IMR-90 (cell line): ENCODE results near the gene KLF13. TPM values are rescaled to one million over a fixed set of nuclear protein-coding genes. Genes with fewer than 3 reads are reported as not detected.
A peak's percentile ranks its signal among the peaks of the same experiment; 100 is the strongest.

Experiments
- ATAC-seq: fragments of 200-7000 bp; cut with Tn5 transposase; 2 replicates; pipeline ENCODE4 v1.9.1; 2020; ENCODE audit warnings: low read depth, mild to moderate bottlenecking, moderate library complexity
- BruUV-seq: library from RNA; stranded (reverse); fragments of 400-500 nt; replicated peaks from 2 replicates; lab custom pipeline; 2021; lab: Mats Ljungman, UMichigan
- CTCF ChIA-PET: fragments of 300-600 bp; formaldehyde crosslinking; extraction: SDS; loops from one replicate; lab custom pipeline; 2021; ENCODE audit warnings: antibody characterized with exemption; lab: Yijun Ruan, JAX
- POLR2A ChIA-PET: fragments of 300-600 bp; sonication (Branson Sonifier 250); formaldehyde crosslinking; loops from one replicate; lab custom pipeline; 2022; ENCODE audit warnings: antibody characterized with exemption; ENCODE audit not compliant: unreplicated experiment; lab: Charles Lee
- DNase-seq: peaks from one replicate; pipeline ENCODE4 v3.0.0; 2013
- H2AFZ ChIP-seq: replicated peaks from 2 replicates; pipeline ENCODE3; 2013; ENCODE audit warnings: low read length, mild to moderate bottlenecking; ENCODE audit not compliant: poor library complexity
- H2AK5ac ChIP-seq: 2 replicates; pipeline ENCODE4 v1.6.1; 2013; ENCODE audit warnings: low read depth, low read length, inconsistent platforms
- H2AK9ac ChIP-seq: replicated peaks from 2 replicates; pipeline ENCODE3; 2013; ENCODE audit warnings: mild to moderate bottlenecking, low read depth, low read length, moderate library complexity; ENCODE audit not compliant: poor library complexity
- H2BK120ac ChIP-seq: 2 replicates; pipeline ENCODE4 v1.6.1; 2013; ENCODE audit warnings: low read depth, low read length, inconsistent platforms
- H2BK15ac ChIP-seq: 3 replicates; pipeline ENCODE4 v1.6.1; 2013; ENCODE audit warnings: low read depth, low read length, inconsistent platforms
- H2BK20ac ChIP-seq: 2 replicates; pipeline ENCODE4 v1.6.1; 2013; ENCODE audit warnings: low read depth, mild to moderate bottlenecking, inconsistent platforms, low read length, moderate library complexity
- H2BK5ac ChIP-seq: 2 replicates; pipeline ENCODE4 v1.6.1; 2013; ENCODE audit warnings: mild to moderate bottlenecking, low read depth, low read length, inconsistent platforms; ENCODE audit not compliant: poor library complexity, severe bottlenecking
- H3K14ac ChIP-seq: replicated peaks from 2 replicates; pipeline ENCODE4 v1.6.1; 2013; ENCODE audit warnings: low read depth, low read length, inconsistent platforms
- H3K18ac ChIP-seq: 2 replicates; pipeline ENCODE4 v1.6.1; 2013; ENCODE audit warnings: low read depth, low read length, control low read depth
- H3K23ac ChIP-seq: 2 replicates; pipeline ENCODE4 v1.6.1; 2013; ENCODE audit warnings: low read depth, low read length, inconsistent platforms
- H3K27ac ChIP-seq: 2 replicates; pipeline ENCODE4 v1.5.1; 2013; ENCODE audit warnings: mild to moderate bottlenecking, control low read depth, low read length; ENCODE audit not compliant: insufficient read depth
- H3K27me3 ChIP-seq: 2 replicates; pipeline ENCODE4 v1.6.1; 2013; ENCODE audit warnings: low read length; ENCODE audit not compliant: control insufficient read depth, insufficient read depth
- H3K36me3 ChIP-seq: 2 replicates; pipeline ENCODE4 v1.6.1; 2013; ENCODE audit warnings: low read length, mixed read lengths; ENCODE audit not compliant: control insufficient read depth, insufficient read depth
- H3K4ac ChIP-seq: 2 replicates; pipeline ENCODE4 v1.6.1; 2013; ENCODE audit warnings: low read depth, low read length, inconsistent platforms
- H3K4me1 ChIP-seq: 2 replicates; pipeline ENCODE4 v1.6.1; 2013; ENCODE audit warnings: low read length, mixed read lengths; ENCODE audit not compliant: control insufficient read depth, insufficient read depth
- H3K4me2 ChIP-seq: 2 replicates; pipeline ENCODE4 v1.6.1; 2013; ENCODE audit warnings: low read depth, mild to moderate bottlenecking, control low read depth, low read length, moderate library complexity
- H3K4me3 ChIP-seq: 2 replicates; pipeline ENCODE4 v1.5.1; 2013; ENCODE audit warnings: low read depth, mild to moderate bottlenecking, control low read depth, low read length, moderate library complexity; ENCODE audit not compliant: insufficient read depth
- H3K56ac ChIP-seq: 2 replicates; pipeline ENCODE4 v1.6.1; 2013; ENCODE audit warnings: low read length, inconsistent platforms; ENCODE audit not compliant: insufficient read depth; ENCODE audit errors: extremely low read depth
- H3K79me1 ChIP-seq, 2 experiments: 2 replicates each; pipeline ENCODE4 v1.6.1; 2013; ENCODE audit warnings: low read length in 2 of 2, inconsistent platforms in 1 of 2, low read depth in 1 of 2
- H3K9ac ChIP-seq: 2 replicates; pipeline ENCODE4 v1.6.1; 2013; ENCODE audit warnings: low read depth, low read length, control low read depth
- H3K9me1 ChIP-seq: 2 replicates; pipeline ENCODE4 v1.6.1; 2013; ENCODE audit warnings: low read length, inconsistent platforms; ENCODE audit not compliant: insufficient read depth
- H3K9me3 ChIP-seq: 2 replicates; pipeline ENCODE4 v1.6.1; 2013; ENCODE audit warnings: low read length; ENCODE audit not compliant: control insufficient read depth, insufficient read depth
- H4K20me1 ChIP-seq: 2 replicates; pipeline ENCODE4 v1.6.1; 2013; ENCODE audit warnings: low read length, inconsistent platforms; ENCODE audit not compliant: insufficient read depth
- H4K5ac ChIP-seq: 2 replicates; pipeline ENCODE4 v1.6.1; 2013; ENCODE audit warnings: mild to moderate bottlenecking, low read depth, low read length, control low read depth
- H4K8ac ChIP-seq, 2 experiments: 2 replicates each; pipeline ENCODE4 v1.6.1; 2013; ENCODE audit warnings: low read depth in 2 of 2, low read length in 2 of 2, control low read depth in 1 of 2, inconsistent platforms in 1 of 2
- H4K91ac ChIP-seq: 2 replicates; pipeline ENCODE4 v1.6.1; 2013; ENCODE audit warnings: low read depth, low read length, inconsistent platforms; ENCODE audit not compliant: insufficient read depth
- BHLHE40 ChIP-seq: fragments of 150-350 bp; IDR thresholded peaks from 2 replicates; pipeline ENCODE4 v1.6.1; 2016; ENCODE audit warnings: mild to moderate bottlenecking, low read depth, low read length
- CEBPB ChIP-seq: IDR thresholded peaks from 2 replicates; pipeline ENCODE4 v1.6.1; 2012; ENCODE audit warnings: low read depth, low read length, improper control_type of control experiment
- CHD1 ChIP-seq: IDR thresholded peaks from 2 replicates; pipeline ENCODE4 v1.6.1; 2012; ENCODE audit warnings: low read depth, low read length, improper control_type of control experiment
- FOS ChIP-seq: fragments of 150-350 bp; IDR thresholded peaks from 2 replicates; pipeline ENCODE4 v1.6.1; 2016; ENCODE audit warnings: low read depth, low read length
- MAFK ChIP-seq: IDR thresholded peaks from 2 replicates; pipeline ENCODE4 v1.6.1; 2012; ENCODE audit warnings: low read depth, low read length, improper control_type of control experiment
- MAZ ChIP-seq: IDR thresholded peaks from 2 replicates; pipeline ENCODE4 v1.6.1; 2012; ENCODE audit warnings: low read depth, mild to moderate bottlenecking, low read length, improper control_type of control experiment, moderate library complexity, borderline replicate concordance
- MXI1 ChIP-seq: IDR thresholded peaks from 2 replicates; pipeline ENCODE4 v1.6.1; 2012; ENCODE audit warnings: low read depth, mild to moderate bottlenecking, low read length, moderate library complexity, borderline replicate concordance
- NFE2L2 ChIP-seq: fragments of 150-350 bp; IDR thresholded peaks from 2 replicates; pipeline ENCODE4 v1.6.1; 2016; ENCODE audit warnings: low read depth, mild to moderate bottlenecking, low read length
- POLR2A ChIP-seq: IDR thresholded peaks from 2 replicates; pipeline ENCODE4 v1.6.1; 2012; ENCODE audit warnings: mild to moderate bottlenecking, low read depth, low read length
- RAD21 ChIP-seq: IDR thresholded peaks from 2 replicates; pipeline ENCODE4 v1.6.1; 2012; ENCODE audit warnings: low read length, improper control_type of control experiment
- RCOR1 ChIP-seq: IDR thresholded peaks from 2 replicates; pipeline ENCODE4 v1.6.1; 2012; ENCODE audit warnings: mild to moderate bottlenecking, low read length, improper control_type of control experiment; ENCODE audit not compliant: insufficient replicate concordance
- RFX5 ChIP-seq: IDR thresholded peaks from 2 replicates; pipeline ENCODE4 v1.8.0; 2012; ENCODE audit warnings: low read depth, mild to moderate bottlenecking, low read length, moderate library complexity
- SMC3 ChIP-seq: fragments of 150-350 bp; IDR thresholded peaks from 2 replicates; pipeline ENCODE4 v1.6.1; 2016; ENCODE audit warnings: low read depth, mild to moderate bottlenecking, antibody characterized with exemption, low read length, moderate library complexity
- WGBS, 2 experiments: methylation state at CpG; one replicate each; pipeline versions ENCODE4 v1.1.5 to v1.1.7; 2013; ENCODE audit warnings: missing lambda C conversion rate in 2 of 2; ENCODE audit not compliant: insufficient read length in 1 of 2; ENCODE audit errors: extremely low coverage in 2 of 2; 5-methylcytosine and 5-hydroxymethylcytosine counted together
- dilution Hi-C: fragments of 300-500 bp; cut with HindIII; formaldehyde crosslinking; loops from one replicate; pipeline ENCODE4 v1.14.3; 2018; ENCODE audit warnings: low sequenced_read_pairs; ENCODE audit not compliant: unreplicated experiment
- in situ Hi-C: fragments of 300-500 bp; cut with MboI; formaldehyde crosslinking; loops from 3 replicates; pipeline ENCODE4 v1.14.3; 2019; ENCODE audit warnings: low sequenced_read_pairs, inconsistent platforms, mixed read lengths
- intact Hi-C: fragments of 100-400 bp; cut with micrococcal nuclease; formaldehyde crosslinking; loops from 2 replicates; pipeline ENCODE4 v1.10.0; 2022
- polyA plus RNA-seq, 3 experiments: library from polyadenylated mRNA; depleted of rRNA; stranded (reverse); fragments of >200 nt; gene quantifications; 2 replicates each; pipeline ENCODE4 v1.2.3, GENCODE V29; 2012; ENCODE audit warnings: low replicate concordance in 1 of 3
- total RNA-seq: library from RNA; depleted of rRNA; stranded (reverse); fragments of >200 nt; gene quantifications from 2 replicates; pipeline ENCODE4 v1.2.3, GENCODE V29; 2012
- TF ChIP-seq, protein P1 (sequence below): fragments of 150-350 bp; IDR thresholded peaks from 2 replicates; pipeline ENCODE4 v1.6.1; 2017; ENCODE audit warnings: mild to moderate bottlenecking, antibody characterized with exemption, low read length, low read depth
- TF ChIP-seq, protein P2 (sequence below): fragments of 150-350 bp; IDR thresholded peaks from 2 replicates; pipeline ENCODE4 v1.6.1; 2016; ENCODE audit warnings: low read depth, mild to moderate bottlenecking, low read length, moderate library complexity, borderline replicate concordance
- TF ChIP-seq, protein P3 (sequence below): conservative IDR thresholded peaks from 2 replicates; pipeline ENCODE4 v1.5.1; 2012; ENCODE audit warnings: mild to moderate bottlenecking, low read depth, low read length, improper control_type of control experiment

The KLF13 gene
- total and polyA plus RNA-seq, 2 of the 4 experiments (the other 2 are of a cell fraction), result 9.5 to 10.6 TPM

DNA sequence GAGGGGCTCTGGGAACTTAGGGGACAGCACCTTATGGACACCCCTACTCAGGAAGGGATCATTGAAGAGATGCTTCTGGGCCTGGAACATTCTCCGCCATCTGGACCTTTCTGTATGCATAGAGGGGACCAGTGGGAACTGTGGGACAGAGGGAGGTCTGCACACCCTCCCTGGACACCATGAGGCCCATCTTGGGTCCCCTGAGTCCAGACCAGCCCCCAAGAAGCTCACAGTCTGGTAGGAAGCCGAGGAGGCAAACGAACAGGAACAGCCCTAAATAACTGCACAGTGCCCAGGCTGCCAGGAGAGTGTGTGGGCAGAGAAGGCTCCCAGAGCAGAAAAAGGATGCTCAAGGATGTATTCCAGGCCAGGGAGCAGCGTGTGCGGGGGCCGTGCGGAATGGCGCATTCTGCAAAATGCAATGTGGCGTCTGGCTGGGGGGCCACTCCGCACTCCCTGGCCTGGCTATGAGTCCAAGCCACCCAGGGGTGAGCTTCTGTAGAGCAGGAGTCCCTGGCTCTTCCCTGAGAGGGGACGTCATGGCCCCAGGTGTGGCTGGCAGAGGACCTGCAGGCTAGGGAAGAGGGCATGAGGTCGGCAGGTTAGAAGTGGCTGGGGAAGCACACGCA is 24.5 kb upstream of the KLF13 start:
- BruUV-seq, result no TSS peak
- in situ Hi-C loops, result no loop called here
- H3K18ac ChIP-seq, result no peak overlapping the region
- no peaks in the 10 kb centered on the region for H4K20me1 ChIP-seq
- no peak overlapping the region for H3K4me2 ChIP-seq
- H3K4me1 ChIP-seq, result no peaks in the 10 kb centered on the region
- no peak for ATAC-seq
- H4K8ac ChIP-seq, result no peak overlapping the region
- no peak overlapping the region for H2AFZ ChIP-seq
- H3K27me3 ChIP-seq, result peaks cover 23% of the 10 kb centered on the region; the same call in 1 of the 2 replicates
- H3K23ac ChIP-seq, result no peak overlapping the region
- dilution Hi-C loops, result no loop called here
- ChIA-PET POLR2A (no interaction called here), CTCF (no interaction called here)
- H3K9ac ChIP-seq, result no peak overlapping the region
- no peak overlapping the region for H3K27ac ChIP-seq
- no peak overlapping the region for H2BK20ac ChIP-seq
- no peak overlapping the region for H3K4me3 ChIP-seq
- H3K4ac ChIP-seq, result no peak overlapping the region
- H2BK5ac ChIP-seq, result no peak overlapping the region
- H2AK9ac ChIP-seq, result peak overlapping the region; percentile 37
- H2BK15ac ChIP-seq, result no peak overlapping the region
- 62% methylated on average over 5 of the region's 13 CpGs; no CpG with 5 or more reads in 1 of the 2 experiments for WGBS, 2 experiments
- no peak overlapping the region for H3K14ac ChIP-seq
- H3K56ac ChIP-seq, result no peak overlapping the region
- H2AK5ac ChIP-seq, result no peak overlapping the region
- no peaks in the 10 kb centered on the region for H3K79me1 ChIP-seq
- intact Hi-C loops, result no loop called here
- no peak overlapping the region for H4K91ac ChIP-seq
- H3K36me3 ChIP-seq, result no peaks in the 10 kb centered on the region
- H3K9me3 ChIP-seq, result no peaks in the 10 kb centered on the region
- H2BK120ac ChIP-seq, result no peak overlapping the region
- H4K5ac ChIP-seq, result no peak overlapping the region
- H3K9me1 ChIP-seq, result no peaks in the 10 kb centered on the region
- TF ChIP-seq, protein P1, sequence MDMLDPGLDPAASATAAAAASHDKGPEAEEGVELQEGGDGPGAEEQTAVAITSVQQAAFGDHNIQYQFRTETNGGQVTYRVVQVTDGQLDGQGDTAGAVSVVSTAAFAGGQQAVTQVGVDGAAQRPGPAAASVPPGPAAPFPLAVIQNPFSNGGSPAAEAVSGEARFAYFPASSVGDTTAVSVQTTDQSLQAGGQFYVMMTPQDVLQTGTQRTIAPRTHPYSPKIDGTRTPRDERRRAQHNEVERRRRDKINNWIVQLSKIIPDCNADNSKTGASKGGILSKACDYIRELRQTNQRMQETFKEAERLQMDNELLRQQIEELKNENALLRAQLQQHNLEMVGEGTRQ, result no peak
- TF ChIP-seq RAD21 (no peak), CEBPB (no peak), MAZ (no peak), NFE2L2 (no peak), SMC3 (no peak), MXI1 (no peak), MAFK (no peak), CHD1 (no peak), BHLHE40 (no peak), FOS (no peak), POLR2A (no peak), RCOR1 (no peak), RFX5 (no peak)
- TF ChIP-seq, protein P2, sequence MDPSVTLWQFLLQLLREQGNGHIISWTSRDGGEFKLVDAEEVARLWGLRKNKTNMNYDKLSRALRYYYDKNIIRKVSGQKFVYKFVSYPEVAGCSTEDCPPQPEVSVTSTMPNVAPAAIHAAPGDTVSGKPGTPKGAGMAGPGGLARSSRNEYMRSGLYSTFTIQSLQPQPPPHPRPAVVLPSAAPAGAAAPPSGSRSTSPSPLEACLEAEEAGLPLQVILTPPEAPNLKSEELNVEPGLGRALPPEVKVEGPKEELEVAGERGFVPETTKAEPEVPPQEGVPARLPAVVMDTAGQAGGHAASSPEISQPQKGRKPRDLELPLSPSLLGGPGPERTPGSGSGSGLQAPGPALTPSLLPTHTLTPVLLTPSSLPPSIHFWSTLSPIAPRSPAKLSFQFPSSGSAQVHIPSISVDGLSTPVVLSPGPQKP, result no peak
- TF ChIP-seq, protein P3, sequence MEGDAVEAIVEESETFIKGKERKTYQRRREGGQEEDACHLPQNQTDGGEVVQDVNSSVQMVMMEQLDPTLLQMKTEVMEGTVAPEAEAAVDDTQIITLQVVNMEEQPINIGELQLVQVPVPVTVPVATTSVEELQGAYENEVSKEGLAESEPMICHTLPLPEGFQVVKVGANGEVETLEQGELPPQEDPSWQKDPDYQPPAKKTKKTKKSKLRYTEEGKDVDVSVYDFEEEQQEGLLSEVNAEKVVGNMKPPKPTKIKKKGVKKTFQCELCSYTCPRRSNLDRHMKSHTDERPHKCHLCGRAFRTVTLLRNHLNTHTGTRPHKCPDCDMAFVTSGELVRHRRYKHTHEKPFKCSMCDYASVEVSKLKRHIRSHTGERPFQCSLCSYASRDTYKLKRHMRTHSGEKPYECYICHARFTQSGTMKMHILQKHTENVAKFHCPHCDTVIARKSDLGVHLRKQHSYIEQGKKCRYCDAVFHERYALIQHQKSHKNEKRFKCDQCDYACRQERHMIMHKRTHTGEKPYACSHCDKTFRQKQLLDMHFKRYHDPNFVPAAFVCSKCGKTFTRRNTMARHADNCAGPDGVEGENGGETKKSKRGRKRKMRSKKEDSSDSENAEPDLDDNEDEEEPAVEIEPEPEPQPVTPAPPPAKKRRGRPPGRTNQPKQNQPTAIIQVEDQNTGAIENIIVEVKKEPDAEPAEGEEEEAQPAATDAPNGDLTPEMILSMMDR, result no peak
- no peak for DNase-seq
